GM23248 (cell line): ENCODE data around the gene LRRC55. TPM values are rescaled to one million over a fixed set of nuclear protein-coding genes. Genes with fewer than 3 reads are reported as not detected.

Source experiments
- DNase-seq: peaks from one replicate; pipeline ENCODE4 v3.0.0-alpha.2; 2015
- H2AFZ ChIP-seq: fragments of 200-600 bp; sonication (generic); 2 replicates; pipeline ENCODE4 v1.6.1; 2016; ENCODE audit warnings: antibody characterized with exemption
- H3F3A ChIP-seq: fragments of 200-600 bp; sonication (generic); 2 replicates; pipeline ENCODE4 v1.6.1; 2016; ENCODE audit warnings: mild to moderate bottlenecking, antibody characterized with exemption, mixed run types; ENCODE audit not compliant: insufficient read depth
- H3K27ac ChIP-seq: fragments of 200-600 bp; sonication (generic); 2 replicates; pipeline ENCODE4 v1.5.1; 2016; ENCODE audit warnings: mild to moderate bottlenecking
- H3K27me3 ChIP-seq: fragments of 200-600 bp; sonication (generic); replicated peaks from 2 replicates; pipeline ENCODE4 v1.6.1; 2016; ENCODE audit warnings: mild to moderate bottlenecking; ENCODE audit not compliant: insufficient read depth
- H3K36me3 ChIP-seq: fragments of 200-600 bp; sonication (generic); 2 replicates; pipeline ENCODE4 v1.6.1; 2016; ENCODE audit warnings: low read depth, mild to moderate bottlenecking
- H3K4me1 ChIP-seq: fragments of 200-600 bp; sonication (generic); 2 replicates; pipeline ENCODE4 v1.6.1; 2016; ENCODE audit warnings: mild to moderate bottlenecking; ENCODE audit not compliant: insufficient read depth
- H3K4me2 ChIP-seq: fragments of 200-600 bp; sonication (generic); one replicate; pipeline ENCODE4 v1.6.1; 2016; ENCODE audit warnings: mild to moderate bottlenecking; ENCODE audit not compliant: unreplicated experiment
- H3K4me3 ChIP-seq: fragments of 200-600 bp; sonication (generic); 2 replicates; pipeline ENCODE4 v1.5.1; 2016; ENCODE audit warnings: mild to moderate bottlenecking
- H3K79me2 ChIP-seq: fragments of 200-600 bp; sonication (generic); 2 replicates; pipeline ENCODE4 v1.6.1; 2016; ENCODE audit warnings: mild to moderate bottlenecking; ENCODE audit not compliant: insufficient read depth
- H3K9ac ChIP-seq: fragments of 200-600 bp; sonication (generic); 2 replicates; pipeline ENCODE4 v1.6.1; 2016; ENCODE audit warnings: mild to moderate bottlenecking
- H3K9me2 ChIP-seq: fragments of 200-600 bp; sonication (generic); 2 replicates; pipeline ENCODE4 v1.6.1; 2016; ENCODE audit warnings: mixed run types, mild to moderate bottlenecking, moderate library complexity; ENCODE audit not compliant: insufficient read depth
- H3K9me3 ChIP-seq: fragments of 200-600 bp; sonication (generic); one replicate; pipeline ENCODE4 v1.6.1; 2017; ENCODE audit warnings: low read depth
- H4K20me1 ChIP-seq: fragments of 200-600 bp; sonication (generic); 2 replicates; pipeline ENCODE4 v1.6.0; 2016; ENCODE audit not compliant: insufficient read depth
- EZH2 ChIP-seq: fragments of 200-600 bp; sonication (generic); IDR thresholded peaks from 2 replicates; pipeline ENCODE4 v1.6.1; 2018; ENCODE audit warnings: antibody characterized with exemption, mild to moderate bottlenecking; ENCODE audit not compliant: insufficient read depth, poor library complexity, severe bottlenecking
- EZH2phosphoT487 ChIP-seq: fragments of 200-600 bp; sonication (generic); IDR thresholded peaks from 2 replicates; pipeline ENCODE4 v1.6.1; 2018; ENCODE audit warnings: antibody characterized with exemption, moderate library complexity, mild to moderate bottlenecking, low read depth; ENCODE audit not compliant: insufficient read depth
- WGBS, 2 experiments: methylation state at CpG; one replicate each; pipeline ENCODE4 v1.1.6; 2015 to 2017; ENCODE audit warnings: low lambda C conversion rate in 2 of 2, low coverage in 1 of 2; ENCODE audit errors: missing lambda C conversion rate in 2 of 2; 5-methylcytosine and 5-hydroxymethylcytosine counted together
- in situ Hi-C: fragments of 300-500 bp; cut with MboI; formaldehyde crosslinking; loops from 2 replicates; pipeline ENCODE4 v1.15.0; 2020
- polyA plus RNA-seq: library from polyadenylated mRNA; unstranded; fragments of >200 nt; fragmentation: Nextera tagmentation; extraction: Ambion mirVana; gene quantifications from 2 replicates; pipeline ENCODE4 v1.2.1, GENCODE V29; 2016
- total RNA-seq: library from RNA; depleted of rRNA; stranded (reverse); fragments of >200 nt; shearing (Covaris generic); gene quantifications from 2 replicates; pipeline ENCODE4 v1.2.3, GENCODE V29; 2014

LRRC55 gene
- total and polyA plus RNA-seq, 2 experiments from 2014 or later = not detected

DNA sequence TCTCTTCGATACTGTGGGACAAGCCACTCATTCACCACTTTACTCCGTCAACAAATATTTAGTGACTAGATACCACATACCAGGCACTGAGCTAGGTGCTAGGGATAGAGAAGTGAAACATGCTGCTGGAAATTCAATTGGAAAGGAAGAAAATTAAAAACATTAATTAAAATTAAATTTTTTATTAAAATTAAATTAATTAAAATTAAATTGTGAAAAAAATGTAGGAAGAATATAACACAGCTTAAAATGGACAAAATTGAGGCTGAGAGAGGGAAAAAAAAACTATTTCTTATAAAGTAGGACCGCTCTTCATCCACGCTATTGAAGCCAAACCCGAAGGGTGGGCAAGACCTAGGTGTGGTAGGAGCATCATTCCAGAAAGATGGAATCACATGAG lies 23.6 kb upstream of the LRRC55 start:
- no peak overlapping the region for H2AFZ ChIP-seq
- H3K27ac ChIP-seq = no peak overlapping the region
- H3K4me2 ChIP-seq = no peak overlapping the region
- no peak overlapping the region for H3K9ac ChIP-seq
- DNase-seq = no peak
- no peaks in the 10 kb centered on the region for H3F3A ChIP-seq
- no peaks in the 10 kb centered on the region for H3K9me3 ChIP-seq
- 56 to 58% methylated on average over 5 of the region's 5 CpGs for WGBS, 2 experiments
- no peaks in the 10 kb centered on the region for H4K20me1 ChIP-seq
- in situ Hi-C loops = no loop called here
- H3K79me2 ChIP-seq = no peaks in the 10 kb centered on the region
- H3K27me3 ChIP-seq = peaks cover 33% of the 10 kb centered on the region
- H3K4me3 ChIP-seq = no peak overlapping the region
- H3K4me1 ChIP-seq = no peaks in the 10 kb centered on the region
- H3K36me3 ChIP-seq = no peaks in the 10 kb centered on the region
- H3K9me2 ChIP-seq = no peaks in the 10 kb centered on the region
- TF ChIP-seq EZH2 (no peak), EZH2phosphoT487 (no peak)

DNA sequence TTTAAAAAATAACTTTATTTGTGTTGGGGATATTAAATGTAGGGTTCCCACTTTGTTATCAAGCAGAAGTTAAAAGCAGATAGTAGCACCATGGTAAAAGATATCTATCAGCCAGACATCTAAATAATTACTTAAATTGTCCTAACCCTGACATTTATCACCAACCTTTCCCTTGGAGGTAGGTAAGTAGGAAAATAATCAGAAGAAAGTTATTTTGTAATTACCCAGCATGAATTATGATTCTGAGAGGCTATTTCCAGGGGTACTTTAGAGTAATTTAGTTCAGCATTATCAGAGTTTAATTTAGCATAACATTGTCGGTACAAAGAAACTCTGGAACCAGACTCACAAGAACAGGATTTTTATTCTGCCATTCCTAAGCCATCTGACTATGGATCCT lies 23.2 kb upstream of the LRRC55 start:
- no peaks in the 10 kb centered on the region for H3K36me3 ChIP-seq
- H3K4me2 ChIP-seq = no peak overlapping the region
- H3K4me1 ChIP-seq = no peaks in the 10 kb centered on the region
- in situ Hi-C loops = no loop called here
- no peak overlapping the region for H2AFZ ChIP-seq
- no peaks in the 10 kb centered on the region for H3K9me3 ChIP-seq
- H3K4me3 ChIP-seq = no peak overlapping the region
- no peak overlapping the region for H3K9ac ChIP-seq
- H3K27ac ChIP-seq = no peak overlapping the region
- H3K79me2 ChIP-seq = no peaks in the 10 kb centered on the region
- no peaks in the 10 kb centered on the region for H4K20me1 ChIP-seq
- peaks cover 33% of the 10 kb centered on the region for H3K27me3 ChIP-seq
- WGBS, 2 experiments = 59 to 77% methylated on average over 1 of the region's 1 CpG
- no peaks in the 10 kb centered on the region for H3K9me2 ChIP-seq
- no peak for DNase-seq
- H3F3A ChIP-seq = no peaks in the 10 kb centered on the region
- no peak for TF ChIP-seq EZH2phosphoT487
- TF ChIP-seq EZH2 = no peak

DNA sequence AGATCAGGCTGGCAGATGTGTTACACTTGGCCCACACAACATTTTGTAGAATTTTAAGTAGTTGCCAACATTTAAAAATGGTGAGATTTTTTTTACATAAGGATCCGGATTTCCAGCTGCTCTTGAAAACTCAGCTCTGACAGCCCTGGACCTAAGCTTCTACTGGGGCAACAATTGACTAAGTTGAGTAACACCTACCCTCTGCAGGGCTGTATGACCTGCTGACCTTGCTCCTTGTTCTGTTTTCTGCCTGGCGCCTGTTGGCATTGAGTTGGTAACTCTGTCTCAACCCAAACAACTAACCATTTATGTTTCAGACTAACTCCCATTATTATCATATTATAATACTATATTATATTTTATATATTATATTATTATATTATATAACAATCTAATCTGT lies 21.1 kb upstream of the LRRC55 start:
- no peaks in the 10 kb centered on the region for H3K36me3 ChIP-seq
- TF ChIP-seq EZH2phosphoT487 (no peak), EZH2 (no peak)
- H3K27me3 ChIP-seq = peaks cover 33% of the 10 kb centered on the region
- H3K4me1 ChIP-seq = no peaks in the 10 kb centered on the region
- WGBS, 2 experiments = 32 to 35% methylated on average over 2 of the region's 2 CpGs
- no peak for DNase-seq
- no peak overlapping the region for H3K9ac ChIP-seq
- H3F3A ChIP-seq = no peaks in the 10 kb centered on the region
- H2AFZ ChIP-seq = no peak overlapping the region
- no peaks in the 10 kb centered on the region for H3K9me3 ChIP-seq
- H3K27ac ChIP-seq = no peak overlapping the region
- no peak overlapping the region for H3K4me2 ChIP-seq
- no peaks in the 10 kb centered on the region for H4K20me1 ChIP-seq
- in situ Hi-C loops = no loop called here
- H3K9me2 ChIP-seq = no peaks in the 10 kb centered on the region
- H3K4me3 ChIP-seq = no peak overlapping the region
- H3K79me2 ChIP-seq = no peaks in the 10 kb centered on the region

DNA sequence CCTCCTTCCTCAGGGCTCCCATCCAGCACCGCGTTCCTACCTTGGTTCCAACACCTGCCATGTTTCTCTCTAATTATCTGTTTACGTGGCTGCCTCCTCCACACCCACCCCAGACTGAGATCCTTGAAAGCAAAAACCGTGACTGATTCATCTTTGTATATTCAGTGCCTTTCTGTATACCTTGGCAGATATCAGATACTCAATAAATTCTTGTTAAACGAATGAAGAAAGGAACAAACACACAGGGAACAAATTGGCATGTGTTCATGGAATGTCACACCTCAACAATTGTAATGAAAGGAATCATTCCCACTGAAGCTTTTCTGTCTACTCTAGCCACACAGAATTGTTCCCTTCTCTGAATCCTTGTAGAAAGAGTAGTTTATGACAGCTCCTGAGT lies 20.4 kb upstream of the LRRC55 start:
- no peak overlapping the region for H3K4me3 ChIP-seq
- in situ Hi-C loops = no loop called here
- TF ChIP-seq EZH2 (no peak), EZH2phosphoT487 (no peak)
- no peaks in the 10 kb centered on the region for H3K4me1 ChIP-seq
- no peaks in the 10 kb centered on the region for H3K36me3 ChIP-seq
- H3K79me2 ChIP-seq = no peaks in the 10 kb centered on the region
- H3K9me3 ChIP-seq = no peaks in the 10 kb centered on the region
- peaks cover 33% of the 10 kb centered on the region for H3K27me3 ChIP-seq
- 24 to 33% methylated on average over 5 of the region's 5 CpGs for WGBS, 2 experiments
- no peaks in the 10 kb centered on the region for H3K9me2 ChIP-seq
- H3F3A ChIP-seq = no peaks in the 10 kb centered on the region
- H3K27ac ChIP-seq = no peak overlapping the region
- DNase-seq = no peak
- H4K20me1 ChIP-seq = no peaks in the 10 kb centered on the region
- H3K4me2 ChIP-seq = no peak overlapping the region
- no peak overlapping the region for H3K9ac ChIP-seq
- H2AFZ ChIP-seq = no peak overlapping the region

- H3F3A ChIP-seq = no peaks in the 10 kb centered on the region
- no peak overlapping the region for H3K27ac ChIP-seq
- WGBS, 2 experiments = 25 to 26% methylated on average over 6 of the region's 6 CpGs
- no peaks in the 10 kb centered on the region for H4K20me1 ChIP-seq
- no peak for DNase-seq
- no peak overlapping the region for H3K9ac ChIP-seq
- no peak overlapping the region for H3K4me3 ChIP-seq
- in situ Hi-C loops = no loop called here
- no peaks in the 10 kb centered on the region for H3K9me2 ChIP-seq
- no peaks in the 10 kb centered on the region for H3K36me3 ChIP-seq
- H3K9me3 ChIP-seq = no peaks in the 10 kb centered on the region
- H3K4me2 ChIP-seq = no peak overlapping the region
- TF ChIP-seq EZH2phosphoT487 (no peak), EZH2 (no peak)
- H3K4me1 ChIP-seq = no peaks in the 10 kb centered on the region
- no peak overlapping the region for H2AFZ ChIP-seq
- peaks cover 33% of the 10 kb centered on the region for H3K27me3 ChIP-seq
- H3K79me2 ChIP-seq = no peaks in the 10 kb centered on the region
These were observed 19.4 kb upstream of the LRRC55 start for GRCh38 chr11:57162179-57162898.
